HepG2 (cell line): ENCODE results near the gene SYCE1L. TPM values are rescaled to one million over a fixed set of nuclear protein-coding genes. Genes with fewer than 3 reads are reported as not detected.

Experiments used
- ATAC-seq: fragments of 200-7000 bp; cut with Tn5 transposase; 3 replicates; pipeline ENCODE4 v1.9.1; 2020; ENCODE audit warnings: mild to moderate bottlenecking, moderate library complexity
- BruUV-seq: library from RNA; stranded (reverse); fragments of 400-500 nt; replicated peaks from 2 replicates; lab custom pipeline; 2021; lab: Mats Ljungman, UMichigan
- CTCF ChIA-PET: fragments of 300-600 bp; formaldehyde crosslinking; extraction: SDS; loops from one replicate; lab custom pipeline; 2021; ENCODE audit warnings: low total read pairs, inconsistent platforms, low intra/inter-chr PET ratio; lab: Yijun Ruan, JAX
- POLR2A ChIA-PET: fragments of 350-600 bp; sonication (Branson Sonifier 250); formaldehyde crosslinking; loops from one replicate; lab custom pipeline; 2020; ENCODE audit warnings: antibody characterized with exemption, inconsistent platforms; lab: Yijun Ruan, JAX
- DNase-seq: peaks from one replicate; pipeline ENCODE4 v3.0.0-alpha.2; 2015; ENCODE audit warnings: low spot score
- FAIRE-seq: peaks from 3 replicates; lab custom pipeline; 2011; peaks lifted over from hg19 to GRCh38; lab: Jason Lieb, UNC
- H2AFZ ChIP-seq: one replicate; pipeline ENCODE4 v1.6.1; 2011; ENCODE audit warnings: low read length, inconsistent platforms
- H3K27ac ChIP-seq: fragments of 300-600 bp; 3 replicates; pipeline ENCODE4 v1.8.0; 2011; ENCODE audit warnings: mixed run types, mild to moderate bottlenecking, mixed read lengths, low read length, inconsistent platforms; ENCODE audit not compliant: insufficient read depth; ENCODE audit errors: extremely low read length
- H3K27me3 ChIP-seq, 2 experiments: fragments of 200-600 bp in 1 of 2; 2 replicates in 1 of 2; 3 replicates in 1 of 2; pipeline versions ENCODE4 v1.6.0 to v1.8.0; 2011; ENCODE audit warnings: low read length in 2 of 2, mild to moderate bottlenecking in 2 of 2, moderate library complexity in 2 of 2, inconsistent platforms in 1 of 2; ENCODE audit not compliant: insufficient read depth in 2 of 2, control insufficient read depth in 1 of 2
- H3K36me3 ChIP-seq, 2 experiments: fragments of 200-600 bp in 1 of 2; replicated peaks in 1 of 2; 2 replicates in 1 of 2; 3 replicates in 1 of 2; pipeline versions ENCODE4 v1.5.1 to v1.8.0; 2011; ENCODE audit warnings: low read length in 2 of 2, inconsistent platforms in 1 of 2; ENCODE audit not compliant: insufficient read depth in 2 of 2, control insufficient read depth in 1 of 2
- H3K4me1 ChIP-seq: 2 replicates; pipeline ENCODE4 v1.5.1; 2012; ENCODE audit warnings: low read length, inconsistent platforms; ENCODE audit not compliant: insufficient read depth
- H3K4me2 ChIP-seq: 2 replicates; pipeline ENCODE4 v1.6.0; 2011; ENCODE audit warnings: low read depth, low read length, inconsistent platforms
- H3K4me3 ChIP-seq, 3 experiments: fragments of 200-600 bp in 1 of 3; sonication (generic), shearing (Covaris generic) in 1 of 3; replicated peaks in 1 of 3; 2 replicates each; pipeline ENCODE4 v1.5.1; 2011 to 2016; ENCODE audit warnings: low read length in 3 of 3, inconsistent platforms in 2 of 3, low read depth in 2 of 3, mild to moderate bottlenecking in 2 of 3, control low read depth in 1 of 3, mixed read lengths in 1 of 3; ENCODE audit not compliant: insufficient read depth in 1 of 3
- H3K79me2 ChIP-seq: one replicate; pipeline ENCODE4 v1.6.1; 2011; ENCODE audit warnings: low read length, inconsistent platforms; ENCODE audit not compliant: insufficient read depth
- H3K9ac ChIP-seq: 2 replicates; pipeline ENCODE4 v1.6.0; 2011; ENCODE audit warnings: mild to moderate bottlenecking, low read depth, low read length, inconsistent platforms; ENCODE audit not compliant: insufficient read depth
- H3K9me3 ChIP-seq: 2 replicates; pipeline ENCODE4 v1.5.1; 2012; ENCODE audit warnings: mild to moderate bottlenecking, low read length
- H4K20me1 ChIP-seq: 2 replicates; pipeline ENCODE4 v1.6.0; 2011; ENCODE audit warnings: inconsistent platforms, mild to moderate bottlenecking, low read length, moderate library complexity; ENCODE audit not compliant: insufficient read depth
- FOXJ3 ChIP-seq: sonication (generic); formaldehyde crosslinking; IDR thresholded peaks from 2 replicates; pipeline ENCODE4 v1.4.0; 2020; ENCODE audit warnings: missing genetic modification reagents, mild to moderate bottlenecking, borderline replicate concordance
- HOXA3 ChIP-seq: sonication (generic); formaldehyde crosslinking; IDR thresholded peaks from 2 replicates; pipeline ENCODE4 v1.5.0; 2020; ENCODE audit warnings: missing genetic modification reagents
- ONECUT2 ChIP-seq: sonication (generic); formaldehyde crosslinking; IDR thresholded peaks from 2 replicates; pipeline ENCODE4 v1.4.0; 2020; ENCODE audit warnings: missing genetic modification reagents
- POLR2AphosphoS5 ChIP-seq: IDR thresholded peaks from 2 replicates; pipeline ENCODE4 v1.6.1; 2012; ENCODE audit warnings: low read depth, low read length
- SIN3B ChIP-seq: fragments of 150-350 bp; IDR thresholded peaks from 2 replicates; pipeline ENCODE4 v1.6.1; 2014; ENCODE audit warnings: low read length
- SP140L ChIP-seq: sonication (generic); formaldehyde crosslinking; IDR thresholded peaks from 2 replicates; pipeline ENCODE4 v1.4.0; 2020; ENCODE audit warnings: missing genetic modification reagents, borderline replicate concordance
- TBX2 ChIP-seq: sonication (generic); formaldehyde crosslinking; IDR thresholded peaks from 2 replicates; pipeline ENCODE4 v1.5.0; 2020; ENCODE audit warnings: missing genetic modification reagents, mild to moderate bottlenecking, borderline replicate concordance
- TOE1 ChIP-seq: sonication (generic); formaldehyde crosslinking; IDR thresholded peaks from 2 replicates; pipeline ENCODE4 v1.4.0; 2020; ENCODE audit warnings: mild to moderate bottlenecking, missing genetic modification reagents
- ZBTB38 ChIP-seq: sonication (generic); formaldehyde crosslinking; IDR thresholded peaks from 2 replicates; pipeline ENCODE4 v1.5.1; 2020; ENCODE audit warnings: mild to moderate bottlenecking, missing genetic modification reagents
- ZNF282 ChIP-seq: fragments of 450-650 bp; IDR thresholded peaks from 2 replicates; pipeline ENCODE4 v1.6.1; 2018; ENCODE audit not compliant: partially characterized antibody
- ZNF331 ChIP-seq: sonication (generic); formaldehyde crosslinking; IDR thresholded peaks from 2 replicates; pipeline ENCODE4 v1.4.0; 2020; ENCODE audit warnings: missing genetic modification reagents
- ZNF788 ChIP-seq: sonication (generic); formaldehyde crosslinking; IDR thresholded peaks from 2 replicates; pipeline ENCODE4 v1.5.0; 2020; ENCODE audit warnings: mild to moderate bottlenecking, missing genetic modification reagents, borderline replicate concordance
- ZSCAN29 ChIP-seq: sonication (generic); formaldehyde crosslinking; conservative IDR thresholded peaks from 2 replicates; pipeline ENCODE4 v1.4.0; 2020; ENCODE audit warnings: mild to moderate bottlenecking, missing genetic modification reagents
- WGBS: methylation state at CpG from one replicate; pipeline ENCODE4 v1.1.6; 2017; ENCODE audit warnings: low lambda C conversion rate; 5-methylcytosine and 5-hydroxymethylcytosine counted together
- in situ Hi-C: cut with HindIII; loops from 2 replicates; pipeline ENCODE4 v1.10.0; 2017; ENCODE audit warnings: low pct_unique_long_range_greater_than_20kb; ENCODE audit not compliant: extremely low pct_ligation_motif_present
- intact Hi-C: fragments of 100-400 bp; cut with micrococcal nuclease; formaldehyde crosslinking; loops from one replicate; pipeline ENCODE4 v1.10.0; 2022; ENCODE audit not compliant: unreplicated experiment
- polyA plus RNA-seq, 8 experiments: library from polyadenylated mRNA; depleted of rRNA in 3 of 8; stranded (reverse) in 7 of 8; unstranded in 1 of 8; fragments of >200 nt; fragmentation: Illumina TruSeq in 4 of 8; extraction: Trizol in 4 of 8; gene quantifications; 2 replicates each; pipeline versions ENCODE4 v1.2.1 to v1.2.3, GENCODE V29; 2011 to 2016; ENCODE audit warnings: low read depth in 4 of 8, missing spikeins in 1 of 8, mixed read lengths in 1 of 8; ENCODE audit not compliant: insufficient read depth in 1 of 8
- total RNA-seq, 5 experiments: library from RNA; depleted of rRNA; stranded (reverse); fragments of >200 nt; fragmentation: Illumina TruSeq; extraction: Trizol; gene quantifications; 2 replicates each; pipeline ENCODE4 v1.2.3, GENCODE V29; 2016; ENCODE audit warnings: low read depth in 1 of 5
- TF ChIP-seq, protein P1 (sequence below): IDR thresholded peaks from 2 replicates; pipeline ENCODE4 v1.6.1; 2016; ENCODE audit warnings: missing biosample characterization, missing genetic modification reagents, low read depth
- TF ChIP-seq, protein P2 (sequence below): sonication (generic); IDR thresholded peaks from 2 replicates; pipeline ENCODE4 v1.6.1; 2016; ENCODE audit warnings: low read depth, borderline replicate concordance
- TF ChIP-seq, protein P3 (sequence below): sonication (generic); formaldehyde crosslinking; IDR thresholded peaks from 2 replicates; pipeline ENCODE4 v1.4.0; 2020; ENCODE audit warnings: missing genetic modification reagents
- TF ChIP-seq, protein P4 (sequence below): sonication (generic); formaldehyde crosslinking; IDR thresholded peaks from 2 replicates; pipeline ENCODE4 v1.5.0; 2020; ENCODE audit warnings: missing genetic modification reagents, mild to moderate bottlenecking, borderline replicate concordance
- TF ChIP-seq, protein P5 (sequence below): sonication (generic); formaldehyde crosslinking; IDR thresholded peaks from 2 replicates; pipeline ENCODE4 v1.4.0; 2020; ENCODE audit warnings: missing genetic modification reagents, mild to moderate bottlenecking, borderline replicate concordance

Gene SYCE1L
- total and polyA plus RNA-seq, 2 of the 13 experiments (the other 11 are each of a cell fraction or from before 2014, with no cell fraction given), result 0.22 TPM; not detected in 1

DNA sequence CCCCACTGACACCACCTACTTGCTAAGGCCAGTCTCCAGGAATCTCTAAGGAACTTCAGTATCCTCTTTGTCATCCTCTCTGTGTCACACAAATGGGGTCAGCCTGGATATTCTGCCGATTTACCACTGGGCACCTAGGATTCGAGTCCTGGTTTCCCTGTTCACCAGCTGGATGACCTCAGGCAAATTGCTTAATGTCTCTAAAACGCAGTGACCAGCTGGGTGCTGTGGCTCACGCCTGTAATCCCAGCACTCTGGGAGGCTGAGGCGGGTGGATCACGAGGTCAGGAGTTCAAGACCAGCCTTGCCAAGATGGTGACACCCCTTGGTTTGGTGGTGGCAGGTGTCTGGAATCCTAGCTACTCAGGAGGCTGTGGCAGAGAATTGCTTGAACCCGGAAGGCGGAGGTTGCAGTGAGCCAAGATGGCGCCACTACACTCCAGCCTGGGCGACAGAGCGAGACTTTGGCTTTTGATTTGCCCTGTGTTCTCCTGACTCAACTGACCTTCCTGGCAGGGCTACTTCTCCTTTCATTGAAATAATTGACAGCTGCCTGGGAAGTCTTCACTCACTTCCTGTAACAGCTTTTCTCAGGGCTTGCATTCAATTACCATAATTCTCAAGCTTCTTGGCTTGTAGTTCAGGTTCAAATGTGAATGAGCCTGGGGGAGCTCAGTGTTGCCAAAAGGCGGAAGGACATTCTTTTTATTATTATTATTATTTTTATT, 15.4 kb downstream of the SYCE1L start:
- H3K27me3 ChIP-seq, result peaks cover 0 to 27% of the 10 kb centered on the region in 2 experiments; a peak in 2 of 5 replicates
- peaks cover 14% of the 10 kb centered on the region for H3K4me1 ChIP-seq
- 77% methylated on average over 12 of the region's 12 CpGs for WGBS
- DNase-seq, result no peak
- FAIRE-seq, result no peak
- H2AFZ ChIP-seq, result no peak overlapping the region
- BruUV-seq, result no TSS peak
- no peak overlapping the region for H3K9ac ChIP-seq
- no peak overlapping the region for H3K4me2 ChIP-seq
- CTCF ChIA-PET, result no interaction called here
- in situ Hi-C loops (no loop called here), intact Hi-C loops (no loop called here)
- no peaks in the 10 kb centered on the region for H3K36me3 ChIP-seq
- H3K27ac ChIP-seq, result no peak overlapping the region
- H3K79me2 ChIP-seq, result no peaks in the 10 kb centered on the region
- H3K4me3 ChIP-seq, result no peak overlapping the region
- no peak for ATAC-seq
- no peaks in the 10 kb centered on the region for H4K20me1 ChIP-seq
- POLR2A ChIA-PET, result no interaction called here
- H3K9me3 ChIP-seq, result no peaks in the 10 kb centered on the region
- TF ChIP-seq TBX2 (CRISPR knock-in tag) (no peak), ZNF788 (CRISPR knock-in tag) (no peak), SP140L (CRISPR knock-in tag) (no peak), TOE1 (CRISPR knock-in tag) (no peak), ONECUT2 (CRISPR knock-in tag) (no peak), HOXA3 (CRISPR knock-in tag) (no peak), POLR2AphosphoS5 (no peak), ZNF282 (no peak), ZNF331 (no peak), ZSCAN29 (no peak), SIN3B (no peak), FOXJ3 (CRISPR knock-in tag) (no peak), ZBTB38 (CRISPR knock-in tag) (no peak)
- TF ChIP-seq, protein P1, sequence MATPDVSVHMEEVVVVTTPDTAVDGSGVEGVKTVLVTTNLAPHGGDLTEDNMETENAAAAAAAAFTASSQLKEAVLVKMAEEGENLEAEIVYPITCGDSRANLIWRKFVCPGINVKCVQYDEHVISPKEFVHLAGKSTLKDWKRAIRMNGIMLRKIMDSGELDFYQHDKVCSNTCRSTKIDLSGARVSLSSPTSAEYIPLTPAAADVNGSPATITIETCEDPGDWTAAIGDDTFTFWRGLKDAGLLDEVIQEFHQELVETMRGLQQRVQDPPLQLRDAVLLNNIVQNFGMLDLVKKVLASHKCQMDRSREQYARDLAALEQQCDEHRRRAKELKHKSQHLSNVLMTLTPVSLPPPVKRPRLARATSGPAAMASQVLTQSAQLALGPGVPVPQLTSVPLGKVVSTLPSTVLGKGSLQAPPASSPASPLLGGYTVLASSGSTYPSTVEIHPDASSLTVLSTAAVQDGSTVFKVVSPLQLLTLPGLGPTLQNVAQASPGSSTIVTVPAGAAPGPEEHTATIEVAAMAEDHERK (CRISPR knock-in tag), result no peak
- TF ChIP-seq, protein P2, sequence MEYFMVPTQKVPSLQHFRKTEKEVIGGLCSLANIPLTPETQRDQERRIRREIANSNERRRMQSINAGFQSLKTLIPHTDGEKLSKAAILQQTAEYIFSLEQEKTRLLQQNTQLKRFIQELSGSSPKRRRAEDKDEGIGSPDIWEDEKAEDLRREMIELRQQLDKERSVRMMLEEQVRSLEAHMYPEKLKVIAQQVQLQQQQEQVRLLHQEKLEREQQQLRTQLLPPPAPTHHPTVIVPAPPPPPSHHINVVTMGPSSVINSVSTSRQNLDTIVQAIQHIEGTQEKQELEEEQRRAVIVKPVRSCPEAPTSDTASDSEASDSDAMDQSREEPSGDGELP, result no peak
- TF ChIP-seq, protein P3, sequence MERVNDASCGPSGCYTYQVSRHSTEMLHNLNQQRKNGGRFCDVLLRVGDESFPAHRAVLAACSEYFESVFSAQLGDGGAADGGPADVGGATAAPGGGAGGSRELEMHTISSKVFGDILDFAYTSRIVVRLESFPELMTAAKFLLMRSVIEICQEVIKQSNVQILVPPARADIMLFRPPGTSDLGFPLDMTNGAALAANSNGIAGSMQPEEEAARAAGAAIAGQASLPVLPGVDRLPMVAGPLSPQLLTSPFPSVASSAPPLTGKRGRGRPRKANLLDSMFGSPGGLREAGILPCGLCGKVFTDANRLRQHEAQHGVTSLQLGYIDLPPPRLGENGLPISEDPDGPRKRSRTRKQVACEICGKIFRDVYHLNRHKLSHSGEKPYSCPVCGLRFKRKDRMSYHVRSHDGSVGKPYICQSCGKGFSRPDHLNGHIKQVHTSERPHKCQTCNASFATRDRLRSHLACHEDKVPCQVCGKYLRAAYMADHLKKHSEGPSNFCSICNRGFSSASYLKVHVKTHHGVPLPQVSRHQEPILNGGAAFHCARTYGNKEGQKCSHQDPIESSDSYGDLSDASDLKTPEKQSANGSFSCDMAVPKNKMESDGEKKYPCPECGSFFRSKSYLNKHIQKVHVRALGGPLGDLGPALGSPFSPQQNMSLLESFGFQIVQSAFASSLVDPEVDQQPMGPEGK (CRISPR knock-in tag), result no peak
- TF ChIP-seq, protein P4, sequence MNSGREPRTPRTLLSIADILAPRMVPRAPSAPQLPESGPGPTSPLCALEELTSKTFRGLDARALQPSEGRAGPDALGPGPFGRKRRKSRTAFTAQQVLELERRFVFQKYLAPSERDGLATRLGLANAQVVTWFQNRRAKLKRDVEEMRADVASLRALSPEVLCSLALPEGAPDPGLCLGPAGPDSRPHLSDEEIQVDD (CRISPR knock-in tag), result no peak
- TF ChIP-seq, protein P5, sequence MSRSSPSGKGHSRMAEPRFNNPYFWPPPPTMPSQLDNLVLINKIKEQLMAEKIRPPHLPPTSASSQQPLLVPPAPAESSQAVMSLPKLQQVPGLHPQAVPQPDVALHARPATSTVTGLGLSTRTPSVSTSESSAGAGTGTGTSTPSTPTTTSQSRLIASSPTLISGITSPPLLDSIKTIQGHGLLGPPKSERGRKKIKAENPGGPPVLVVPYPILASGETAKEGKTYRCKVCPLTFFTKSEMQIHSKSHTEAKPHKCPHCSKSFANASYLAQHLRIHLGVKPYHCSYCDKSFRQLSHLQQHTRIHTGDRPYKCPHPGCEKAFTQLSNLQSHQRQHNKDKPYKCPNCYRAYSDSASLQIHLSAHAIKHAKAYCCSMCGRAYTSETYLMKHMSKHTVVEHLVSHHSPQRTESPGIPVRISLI, result no peak
